Breast epithelium (tissue), 4 donors: ENCODE measurements around the gene CDH20. TPM values are rescaled to one million over a fixed set of nuclear protein-coding genes. Genes with fewer than 3 reads are reported as not detected.

Experiments
- DNase-seq, 2 donors: peaks; one replicate each; pipeline ENCODE4 v3.0.0-alpha.2; 2019; ENCODE audit warnings: low spot score in 2 of 2
- H3K27ac ChIP-seq, 2 donors: fragments of 200-600 bp; sonication (generic) in 1 of 2; one replicate each; pipeline ENCODE4 v1.5.1; 2016 to 2019; ENCODE audit warnings: mild to moderate bottlenecking in 1 of 2
- H3K27me3 ChIP-seq, 2 donors: fragments of 200-600 bp; sonication (generic) in 1 of 2; one replicate each; pipeline versions ENCODE4 v1.5.1 to v1.6.0; 2017 to 2019; ENCODE audit warnings: control low read depth in 1 of 2, mild to moderate bottlenecking in 1 of 2
- H3K36me3 ChIP-seq: fragments of 200-600 bp; one replicate; pipeline ENCODE4 v1.5.1; 2019
- H3K4me1 ChIP-seq, 2 donors: fragments of 200-600 bp; sonication (generic); one replicate each; pipeline ENCODE4 v1.5.1; 2016 to 2019; ENCODE audit warnings: control low read depth in 1 of 2
- H3K4me3 ChIP-seq, 3 donors: fragments of 200-600 bp; sonication (generic); 1 replicate in 2 of 3; 2 replicates in 1 of 3; pipeline ENCODE4 v1.5.1; 2016 to 2019; ENCODE audit warnings: mild to moderate bottlenecking in 3 of 3, moderate library complexity in 2 of 3
- H3K9me3 ChIP-seq, 2 donors: fragments of 200-600 bp; sonication (generic) in 1 of 2; one replicate each; pipeline ENCODE4 v1.5.1; 2016 to 2019; ENCODE audit warnings: control low read depth in 1 of 2
- POLR2A ChIP-seq: fragments of 450-650 bp; IDR thresholded peaks from one replicate; pipeline ENCODE4 v1.6.1; 2016; ENCODE audit warnings: antibody characterized with exemption, mild to moderate bottlenecking, moderate library complexity
- POLR2AphosphoS5 ChIP-seq, 3 donors: sonication (generic); formaldehyde crosslinking; IDR thresholded peaks; one replicate each; pipeline ENCODE4 v1.6.1; 2017; ENCODE audit warnings: antibody characterized with exemption in 3 of 3
- intact Hi-C: fragments of 100-400 bp; cut with DNase I; formaldehyde crosslinking; loops from one replicate; pipeline ENCODE4 v1.15.1; 2023; ENCODE audit warnings: low total_unique reads
- total RNA-seq, 3 donors: library from RNA; depleted of rRNA; stranded (reverse); fragments of >200 nt; gene quantifications; one replicate each; pipeline ENCODE4 v1.1.0, GENCODE V29; 2016
- TF ChIP-seq, protein P1 (sequence below), 3 donors: fragments of 450-650 bp; IDR thresholded peaks; one replicate each; pipeline ENCODE4 v1.5.1; 2016 to 2017; ENCODE audit warnings: antibody characterized with exemption in 3 of 3, mild to moderate bottlenecking in 3 of 3, moderate library complexity in 3 of 3

CDH20 gene
- total RNA-seq, 3 donors from 2014 or later: 0.66 to 18.1 (median 1.2) TPM

GRCh38 chr18:61334491-61334850 lies 1.2 kb downstream of the CDH20 start:
- TF ChIP-seq POLR2A (no peak), POLR2AphosphoS5 (IDR thresholded peaks at IDR 0.05) (no peak)
- TF ChIP-seq, protein P1, sequence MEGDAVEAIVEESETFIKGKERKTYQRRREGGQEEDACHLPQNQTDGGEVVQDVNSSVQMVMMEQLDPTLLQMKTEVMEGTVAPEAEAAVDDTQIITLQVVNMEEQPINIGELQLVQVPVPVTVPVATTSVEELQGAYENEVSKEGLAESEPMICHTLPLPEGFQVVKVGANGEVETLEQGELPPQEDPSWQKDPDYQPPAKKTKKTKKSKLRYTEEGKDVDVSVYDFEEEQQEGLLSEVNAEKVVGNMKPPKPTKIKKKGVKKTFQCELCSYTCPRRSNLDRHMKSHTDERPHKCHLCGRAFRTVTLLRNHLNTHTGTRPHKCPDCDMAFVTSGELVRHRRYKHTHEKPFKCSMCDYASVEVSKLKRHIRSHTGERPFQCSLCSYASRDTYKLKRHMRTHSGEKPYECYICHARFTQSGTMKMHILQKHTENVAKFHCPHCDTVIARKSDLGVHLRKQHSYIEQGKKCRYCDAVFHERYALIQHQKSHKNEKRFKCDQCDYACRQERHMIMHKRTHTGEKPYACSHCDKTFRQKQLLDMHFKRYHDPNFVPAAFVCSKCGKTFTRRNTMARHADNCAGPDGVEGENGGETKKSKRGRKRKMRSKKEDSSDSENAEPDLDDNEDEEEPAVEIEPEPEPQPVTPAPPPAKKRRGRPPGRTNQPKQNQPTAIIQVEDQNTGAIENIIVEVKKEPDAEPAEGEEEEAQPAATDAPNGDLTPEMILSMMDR (IDR thresholded peaks at IDR 0.05): no peak
- Histone ChIP-seq H3K9me3 (no peaks in the 10 kb centered on the region), H3K4me3 (peak overlapping the region; percentile 37 to 60 (median 44)), H3K27ac (no peak overlapping the region), H3K4me1 (peaks cover 0 to 5% of the 10 kb centered on the region in 2 donors), H3K27me3 (peaks cover 0 to 23% of the 10 kb centered on the region in 2 donors), H3K36me3 (no peaks in the 10 kb centered on the region)
- no peak for DNase-seq
- intact Hi-C loops: no loop called here

DNA sequence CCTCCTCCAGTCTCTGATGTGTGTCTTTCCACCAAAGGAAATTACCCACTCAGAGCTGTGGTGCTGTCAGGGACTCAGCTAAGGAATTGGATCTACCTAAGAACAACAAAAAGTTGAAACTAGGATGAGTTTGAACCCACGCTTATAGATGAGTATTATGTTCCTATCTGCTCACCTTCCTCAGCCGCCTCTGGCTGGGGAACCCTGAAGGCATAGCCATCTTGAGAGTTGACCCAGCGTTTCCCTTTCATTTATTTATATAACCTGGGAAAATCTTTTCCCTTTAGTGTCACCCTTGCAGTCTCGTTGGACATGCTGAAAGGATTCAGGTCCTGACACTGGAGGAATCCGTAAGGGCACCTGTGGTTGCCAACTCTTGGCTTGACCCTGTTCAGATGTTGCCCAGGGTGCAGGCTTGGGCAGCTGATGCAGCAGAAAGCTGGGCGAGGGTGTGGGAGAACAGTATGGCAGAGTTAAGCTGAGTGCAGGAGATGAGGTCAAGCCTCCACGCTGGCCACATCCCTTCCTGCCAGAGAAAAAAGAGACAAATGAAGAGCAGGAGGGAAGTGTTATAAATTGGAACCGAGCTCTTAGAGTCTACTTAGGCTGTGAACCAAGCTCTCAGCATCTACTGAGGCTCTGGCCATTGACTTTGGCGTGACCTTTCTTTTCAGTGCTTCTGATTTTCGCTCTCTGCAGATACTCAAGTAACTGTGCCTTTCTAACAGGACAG lies 1.9 kb downstream of the CDH20 start:
- peaks cover 0 to 23% of the 10 kb centered on the region in 2 donors for H3K27me3 ChIP-seq
- intact Hi-C loops: no loop called here
- H3K27ac ChIP-seq: no peak overlapping the region
- DNase-seq: no peak
- no peak overlapping the region for H3K4me3 ChIP-seq
- H3K9me3 ChIP-seq: no peaks in the 10 kb centered on the region
- TF ChIP-seq, protein P1 (IDR thresholded peaks at IDR 0.05): no peak
- TF ChIP-seq POLR2AphosphoS5 (IDR thresholded peaks at IDR 0.05) (no peak), POLR2A (no peak)
- no peaks in the 10 kb centered on the region for H3K36me3 ChIP-seq
- H3K4me1 ChIP-seq: peaks cover 0 to 5% of the 10 kb centered on the region in 2 donors

DNA sequence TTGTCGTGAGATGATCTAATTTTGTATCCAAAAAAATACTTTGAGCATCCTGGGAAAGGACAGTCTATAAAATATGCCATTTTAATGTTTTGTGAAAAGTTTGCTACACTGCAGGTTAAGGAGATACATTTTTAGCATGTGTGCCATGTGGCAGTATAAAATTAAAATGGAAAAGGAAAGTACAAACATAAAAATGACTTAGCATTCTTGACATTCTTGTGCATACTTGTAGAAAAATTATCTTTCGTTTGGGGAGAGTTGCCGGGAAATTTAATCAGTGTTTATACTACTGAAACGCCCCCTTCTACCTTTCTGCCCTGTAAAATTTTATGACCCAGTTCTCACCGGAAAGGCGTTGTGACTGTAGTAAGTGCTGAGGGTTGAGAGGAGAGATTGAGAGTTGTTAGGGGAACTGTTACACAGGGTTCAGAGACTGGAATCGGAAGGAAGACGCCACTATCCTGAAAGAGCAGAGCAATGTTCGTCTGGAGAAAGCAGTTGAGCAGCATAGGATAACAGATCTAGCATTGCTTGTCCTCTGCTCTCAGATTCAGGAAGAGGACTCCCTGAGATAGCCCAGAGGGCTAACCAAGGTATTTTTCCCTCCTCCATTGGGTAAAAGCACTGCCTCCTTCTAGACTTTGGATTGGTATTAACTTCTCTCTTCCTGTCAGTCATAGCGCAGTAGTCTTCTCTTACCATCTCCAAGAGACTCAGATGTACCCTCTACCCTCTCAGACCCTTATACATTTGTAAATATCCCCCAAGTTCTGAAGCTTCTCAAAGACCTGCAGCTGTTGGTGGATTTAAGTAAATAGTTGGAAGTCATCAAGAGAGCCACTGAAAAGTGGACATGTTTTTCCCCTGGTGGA lies 2.7 kb downstream of the CDH20 start:
- Histone ChIP-seq H3K36me3 (no peaks in the 10 kb centered on the region), H3K4me1 (peaks cover 0 to 5% of the 10 kb centered on the region in 2 donors), H3K27ac (no peak overlapping the region), H3K27me3 (peaks cover 0 to 23% of the 10 kb centered on the region in 2 donors), H3K4me3 (no peak overlapping the region), H3K9me3 (no peaks in the 10 kb centered on the region)
- no peak for TF ChIP-seq POLR2A
- TF ChIP-seq, protein P1 (IDR thresholded peaks at IDR 0.05): no peak
- no peak for TF ChIP-seq POLR2AphosphoS5 (IDR thresholded peaks at IDR 0.05)
- DNase-seq: no peak
- intact Hi-C loops: no loop called here

GRCh38 chr18:61336766-61337165 lies 3.5 kb downstream of the CDH20 start:
- intact Hi-C loops: no loop called here
- H3K9me3 ChIP-seq: no peaks in the 10 kb centered on the region
- peaks cover 0 to 5% of the 10 kb centered on the region in 2 donors for H3K4me1 ChIP-seq
- DNase-seq: no peak
- no peak for TF ChIP-seq POLR2A
- peaks cover 0 to 23% of the 10 kb centered on the region in 2 donors for H3K27me3 ChIP-seq
- no peak overlapping the region for H3K27ac ChIP-seq
- no peaks in the 10 kb centered on the region for H3K36me3 ChIP-seq
- no peak overlapping the region for H3K4me3 ChIP-seq

GRCh38 chr18:61337527-61337926 lies 4.3 kb downstream of the CDH20 start:
- Histone ChIP-seq H3K36me3 (no peaks in the 10 kb centered on the region), H3K4me3 (no peak overlapping the region), H3K9me3 (no peaks in the 10 kb centered on the region), H3K27me3 (peaks cover 0 to 23% of the 10 kb centered on the region in 2 donors), H3K4me1 (peaks cover 0 to 5% of the 10 kb centered on the region in 2 donors), H3K27ac (no peak overlapping the region)
- intact Hi-C loops: no loop called here
- no peak for DNase-seq
- TF ChIP-seq POLR2A (no peak), POLR2AphosphoS5 (IDR thresholded peaks at IDR 0.05) (no peak)
- TF ChIP-seq, protein P1 (IDR thresholded peaks at IDR 0.05): no peak
